Inferior parietal cortex (tissue), 1 donor: Measurements from ENCODE around the gene NUDT2.
"Not testable (repeated sequence)": the region's sequence is repeated elsewhere in the genome, so short reads cannot be mapped to it uniquely, and the experiment has no call there.

Experiments
- DNase-seq: peaks from one replicate; pipeline ENCODE4 v3.0.0-alpha.2; 2016; ENCODE audit errors: extremely low spot score

The NUDT2 gene

DNA sequence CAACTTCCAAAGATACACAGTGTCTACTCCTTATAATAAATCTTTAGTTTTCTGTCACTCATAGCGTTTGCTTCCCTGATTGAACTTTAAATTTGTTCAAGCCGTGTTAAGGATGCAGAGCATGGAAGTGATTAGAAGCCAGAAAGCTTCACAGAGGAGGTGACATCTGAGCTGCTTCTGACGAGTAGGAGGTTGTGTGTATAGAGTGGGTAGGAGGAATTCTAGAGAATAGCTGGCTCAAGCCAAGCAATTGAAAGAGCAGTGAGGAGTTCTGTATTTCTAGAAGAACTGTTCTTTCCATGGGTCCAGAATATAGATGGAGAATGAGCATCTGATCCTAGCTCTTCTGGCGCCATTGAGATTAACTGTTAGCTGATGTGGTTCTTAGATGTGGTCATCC is 6.0 kb downstream of the NUDT2 start:
- peak; percentile 38 for DNase-seq

DNA sequence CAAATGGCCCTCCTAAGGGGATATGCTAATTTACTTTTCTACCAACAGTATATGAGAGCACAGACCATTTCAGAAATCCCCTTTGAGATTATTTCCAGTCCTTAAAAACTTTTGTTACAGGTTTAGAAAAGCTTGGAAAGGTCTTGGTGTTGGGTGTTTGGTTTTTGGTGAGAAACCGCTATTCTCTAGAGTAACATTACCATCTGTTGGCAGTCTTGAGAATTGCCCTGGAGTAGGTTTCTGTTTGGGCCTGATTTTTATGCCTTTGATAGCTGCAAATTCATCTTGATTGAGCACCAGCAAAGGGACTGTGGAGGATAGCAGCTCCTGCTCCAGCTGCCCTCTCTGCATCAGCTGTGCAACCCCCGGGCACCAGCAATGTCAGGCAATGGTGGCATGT is 8.0 kb downstream of the NUDT2 start:
- DNase-seq, result no peak

DNA sequence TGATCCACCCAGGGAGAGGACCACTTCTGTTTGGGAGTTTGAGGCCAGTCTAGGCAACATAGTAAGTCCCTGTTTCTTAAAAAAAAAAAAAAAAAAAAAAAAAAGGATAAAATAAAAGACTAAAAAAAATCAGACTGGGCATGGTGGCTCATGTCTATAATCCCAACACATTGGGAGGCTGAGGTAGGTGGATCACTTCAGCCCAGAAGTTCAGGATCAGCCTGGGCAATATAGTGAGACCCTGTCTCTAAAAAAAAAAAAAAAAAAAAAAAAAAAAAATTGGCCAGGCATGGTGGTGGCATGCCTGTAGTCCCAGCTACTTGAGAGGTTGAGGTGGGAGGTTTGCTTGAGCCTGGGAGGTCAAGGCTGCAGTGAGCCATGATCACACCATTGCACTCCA is 8.7 kb downstream of the NUDT2 start:
- DNase-seq, result not testable (repeated sequence)

DNA sequence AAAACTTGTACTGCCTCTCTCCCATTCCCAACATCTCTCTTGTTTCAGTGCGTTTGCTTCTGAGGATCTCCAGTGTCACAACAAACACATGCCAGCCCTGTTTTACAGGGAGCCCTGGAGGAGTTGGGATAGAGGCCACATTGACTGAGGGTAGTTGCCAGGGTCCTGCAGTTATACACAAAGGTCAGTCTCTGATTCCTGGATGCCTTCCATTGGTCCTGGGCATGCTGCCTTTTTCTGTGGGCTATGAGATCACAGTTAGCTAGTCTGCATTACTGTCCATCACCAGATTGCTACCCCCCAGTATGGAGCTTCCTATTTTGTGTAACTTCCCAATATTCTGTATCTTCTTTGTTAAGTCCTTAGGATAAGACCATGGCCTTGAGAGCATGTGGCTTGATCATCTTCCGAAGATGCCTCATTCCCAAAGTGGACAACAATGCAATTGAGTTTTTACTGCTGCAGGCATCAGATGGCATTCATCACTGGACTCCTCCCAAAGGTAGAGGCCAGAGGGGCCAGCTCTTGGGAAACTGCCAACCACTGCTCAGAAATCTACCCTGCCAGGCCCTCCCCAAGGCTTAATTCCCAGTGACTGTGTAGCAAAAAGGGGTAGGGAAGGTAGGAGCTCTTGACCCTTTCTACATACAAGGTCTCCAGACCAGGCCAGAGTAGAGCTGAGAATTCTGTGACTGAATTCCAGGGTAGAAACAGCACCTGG is 9.5 kb downstream of the NUDT2 start:
- DNase-seq, result peak; percentile 43

DNA sequence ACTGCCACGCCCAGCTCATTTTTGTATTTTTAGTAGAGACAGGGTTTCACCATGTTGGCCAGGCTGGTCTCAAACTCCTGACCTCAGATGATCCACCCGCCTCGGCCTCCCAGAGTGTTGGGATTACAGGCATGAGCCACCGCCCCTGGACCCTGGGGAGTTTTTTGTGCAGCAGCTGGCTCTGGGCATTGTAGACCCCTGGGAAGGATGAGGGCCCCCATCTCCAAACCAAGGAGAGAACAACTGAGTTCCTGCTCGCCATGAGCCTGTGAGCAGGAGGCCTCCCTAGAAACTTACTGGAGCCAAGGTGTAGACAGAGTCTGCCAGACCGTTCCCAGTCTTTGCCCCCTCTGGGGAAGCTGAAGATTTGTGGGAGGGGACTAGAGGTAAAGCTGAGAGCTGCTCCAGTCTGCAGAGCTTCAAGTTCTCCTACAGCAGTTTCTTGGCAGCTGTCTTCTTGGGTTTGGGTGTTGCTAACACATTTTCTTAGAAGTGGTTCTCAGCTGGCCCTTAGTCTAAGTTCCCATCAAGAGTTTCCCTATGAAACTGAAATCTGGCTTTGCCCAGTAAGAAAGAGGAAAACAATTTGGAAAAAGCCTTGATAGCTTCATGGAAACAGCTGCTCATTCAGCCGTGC is 12.4 kb downstream of the NUDT2 start:
- no peak for DNase-seq

DNA sequence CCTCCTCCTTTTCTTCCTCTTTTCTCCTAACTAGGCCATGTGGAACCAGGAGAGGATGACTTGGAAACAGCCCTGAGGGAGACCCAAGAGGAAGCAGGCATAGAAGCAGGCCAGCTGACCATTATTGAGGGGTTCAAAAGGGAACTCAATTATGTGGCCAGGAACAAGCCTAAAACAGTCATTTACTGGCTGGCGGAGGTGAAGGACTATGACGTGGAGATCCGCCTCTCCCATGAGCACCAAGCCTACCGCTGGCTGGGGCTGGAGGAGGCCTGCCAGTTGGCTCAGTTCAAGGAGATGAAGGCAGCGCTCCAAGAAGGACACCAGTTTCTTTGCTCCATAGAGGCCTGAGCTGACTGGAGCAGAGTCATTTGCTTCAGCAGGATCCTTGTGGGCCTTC is 13.7 kb downstream of the NUDT2 start:
- DNase-seq, result no peak

DNA sequence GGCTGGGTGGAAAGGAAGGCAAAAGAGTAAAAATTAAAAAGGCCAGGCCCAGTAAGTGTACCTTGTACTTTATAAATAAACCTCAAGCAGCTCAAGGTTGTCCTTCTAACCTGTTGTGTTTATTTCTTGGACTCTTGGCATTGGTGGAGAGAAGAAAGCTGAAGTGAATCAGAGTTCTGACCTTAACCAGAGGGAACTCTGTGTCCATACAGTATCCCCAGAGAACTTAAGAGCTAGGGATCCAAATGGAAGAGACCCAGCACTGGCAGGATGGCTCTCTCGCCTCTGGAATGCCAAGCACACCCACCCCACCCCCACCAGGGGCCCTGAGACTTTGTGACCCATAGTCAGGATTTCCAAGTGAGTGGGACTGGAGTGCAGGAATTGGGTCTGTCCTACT is 14.2 kb downstream of the NUDT2 start:
- DNase-seq, result no peak

DNA sequence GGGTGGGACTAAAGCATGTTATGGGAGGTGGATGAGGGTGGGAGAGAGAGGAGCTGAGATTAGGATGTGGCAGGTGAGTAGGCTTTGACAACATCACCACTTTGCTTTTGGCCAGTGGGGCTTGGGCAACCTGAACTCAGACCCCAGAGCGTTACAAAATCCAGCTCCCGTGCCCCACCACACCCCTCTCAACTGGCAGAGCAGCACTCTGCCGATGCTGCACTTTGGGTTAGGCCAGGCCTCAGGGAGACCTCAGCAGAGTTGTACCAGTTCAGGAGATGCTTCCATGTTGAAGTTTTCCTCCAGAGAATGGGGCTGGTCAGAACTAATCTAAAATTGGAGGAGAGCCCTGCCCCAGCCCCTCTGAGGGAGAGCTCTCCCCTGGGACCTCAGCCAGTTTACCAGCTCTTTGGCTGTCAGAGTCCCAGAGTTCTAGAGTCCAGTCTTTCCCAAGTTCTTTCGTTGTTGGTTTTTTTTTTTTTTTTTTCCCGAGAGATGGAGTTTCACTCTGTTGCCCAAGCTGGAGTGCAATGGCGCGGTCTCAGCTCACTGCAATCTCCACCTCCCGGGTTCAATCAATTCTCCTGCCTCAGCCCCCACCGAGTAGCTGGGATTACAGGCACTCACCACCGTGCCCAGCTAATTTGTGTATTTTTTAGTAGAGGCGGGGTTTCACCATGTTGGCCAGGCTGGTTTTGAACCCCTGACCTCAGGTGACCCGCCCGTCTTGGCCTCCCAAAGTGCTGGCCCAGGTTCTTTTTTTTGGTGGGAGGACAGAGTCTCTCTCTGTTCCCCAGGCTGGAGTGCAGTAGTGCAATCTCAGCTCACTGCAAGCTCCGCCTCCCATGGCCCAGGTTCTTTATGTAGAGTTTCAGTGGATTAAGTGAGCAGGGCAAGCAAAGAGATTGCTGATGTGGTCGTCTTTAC is 17.8 kb downstream of the NUDT2 start:
- no peak for DNase-seq

DNA sequence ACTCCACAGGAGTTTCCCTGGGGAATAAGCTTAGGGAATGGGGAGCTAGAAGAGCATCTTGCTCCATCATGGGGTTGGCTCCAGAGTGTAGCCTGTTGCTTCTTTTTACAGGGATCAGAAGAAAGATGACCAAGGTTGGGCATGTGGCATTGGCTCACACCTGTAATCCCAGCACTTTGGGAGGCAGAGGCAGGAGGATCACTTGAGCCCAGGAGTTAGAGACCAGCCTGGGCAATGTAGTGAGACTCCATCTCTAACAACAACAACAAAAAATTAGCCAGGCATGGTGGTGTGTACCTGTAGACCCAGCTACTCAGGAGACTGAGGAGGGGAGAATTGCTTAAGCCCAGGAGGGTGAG is 18.4 kb downstream of the NUDT2 start:
- no peak for DNase-seq

DNA sequence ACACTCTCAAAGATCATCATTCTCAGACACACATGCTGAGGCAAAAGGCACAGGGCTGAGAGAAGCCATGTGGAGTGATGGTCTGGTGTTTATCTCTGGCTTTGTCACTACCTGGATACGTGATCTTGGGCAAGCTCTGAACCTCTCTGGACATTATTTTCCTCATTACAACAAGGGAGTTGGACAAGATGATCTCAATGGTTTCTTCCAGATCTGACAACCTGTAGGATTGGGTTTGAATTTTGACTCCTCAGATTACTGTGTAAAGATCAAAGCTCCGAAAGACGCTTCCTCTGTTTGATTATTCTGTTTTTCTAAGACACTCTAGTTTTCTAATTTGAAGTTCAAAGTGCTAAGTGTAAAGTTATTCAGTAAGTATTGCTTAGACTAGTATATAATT is 20.0 kb downstream of the NUDT2 start:
- DNase-seq, result no peak

DNA sequence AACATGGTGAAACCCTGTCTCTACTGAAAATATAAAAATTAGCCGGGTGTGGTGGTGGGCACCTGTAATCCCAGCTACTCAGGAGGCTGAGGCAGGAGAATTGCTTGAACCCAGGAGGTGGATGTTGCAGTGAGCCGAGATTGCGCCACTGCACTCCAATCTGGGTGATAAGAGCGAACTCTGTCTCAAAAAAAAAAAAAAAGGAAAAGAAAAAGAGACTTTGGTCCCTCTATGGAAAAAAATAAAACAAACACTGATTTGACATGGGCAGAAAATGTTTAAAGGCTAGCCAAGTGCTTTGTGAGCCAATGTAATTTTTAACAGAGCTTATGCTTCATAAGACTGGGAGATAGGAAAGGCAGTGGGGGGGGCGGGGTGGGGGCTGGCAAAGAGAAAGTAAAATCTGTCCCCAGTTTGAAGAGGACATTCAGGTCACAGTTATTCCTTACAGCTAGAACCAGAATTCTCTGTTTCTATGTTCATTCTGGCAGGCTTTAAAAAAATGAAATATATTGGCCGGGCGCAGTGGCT is 22.8 kb downstream of the NUDT2 start:
- not testable (repeated sequence) for DNase-seq

DNA sequence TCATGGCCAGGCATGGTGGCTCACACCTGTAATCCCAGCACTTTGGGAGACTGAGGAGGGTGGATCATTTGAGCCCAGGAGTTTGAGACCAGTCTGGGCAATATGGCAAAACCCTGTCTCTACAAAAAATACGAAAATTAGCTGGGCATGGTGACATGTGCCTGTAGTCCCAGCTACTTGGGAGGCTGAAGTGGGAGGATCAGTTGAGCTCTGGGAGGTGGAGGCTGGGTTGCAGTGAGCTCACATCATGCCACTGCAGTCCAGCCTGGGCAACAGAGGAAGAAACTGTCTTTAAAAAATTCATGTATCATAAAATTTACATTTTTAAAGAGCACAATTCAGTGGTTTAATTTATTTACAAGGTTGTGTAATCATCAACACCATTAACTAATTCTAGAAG is 23.6 kb downstream of the NUDT2 start:
- DNase-seq, result not testable (repeated sequence)

DNA sequence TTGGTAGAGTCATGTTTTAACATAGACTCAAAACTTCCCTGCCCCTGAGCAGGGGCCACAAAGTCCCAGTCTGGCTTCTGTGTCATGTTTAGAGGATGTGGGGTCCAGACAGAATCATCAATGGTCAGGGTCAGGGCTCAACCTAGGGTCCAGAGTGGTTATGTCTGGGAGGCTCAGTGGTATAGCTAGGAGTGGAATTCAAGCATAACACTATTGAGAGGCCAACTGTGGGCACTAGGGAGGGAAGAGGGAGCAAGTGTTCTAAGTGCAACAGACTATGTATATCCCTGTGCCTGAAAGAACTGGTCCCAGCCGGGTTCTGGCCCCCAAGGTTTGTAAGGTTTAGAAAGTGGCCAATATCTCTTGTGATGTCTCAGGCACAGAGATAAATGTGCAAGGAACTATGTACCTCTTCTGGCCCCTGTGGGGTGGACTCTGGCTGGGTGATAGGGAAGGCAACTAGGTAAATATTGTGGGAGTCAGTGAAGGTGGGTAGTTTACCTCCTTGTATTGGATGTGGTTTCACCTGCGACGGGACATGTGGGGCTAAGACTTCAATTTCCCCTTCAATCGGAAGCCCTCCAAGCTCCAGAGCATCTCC is 33.3 kb downstream of the NUDT2 start:
- DNase-seq, result no peak

DNA sequence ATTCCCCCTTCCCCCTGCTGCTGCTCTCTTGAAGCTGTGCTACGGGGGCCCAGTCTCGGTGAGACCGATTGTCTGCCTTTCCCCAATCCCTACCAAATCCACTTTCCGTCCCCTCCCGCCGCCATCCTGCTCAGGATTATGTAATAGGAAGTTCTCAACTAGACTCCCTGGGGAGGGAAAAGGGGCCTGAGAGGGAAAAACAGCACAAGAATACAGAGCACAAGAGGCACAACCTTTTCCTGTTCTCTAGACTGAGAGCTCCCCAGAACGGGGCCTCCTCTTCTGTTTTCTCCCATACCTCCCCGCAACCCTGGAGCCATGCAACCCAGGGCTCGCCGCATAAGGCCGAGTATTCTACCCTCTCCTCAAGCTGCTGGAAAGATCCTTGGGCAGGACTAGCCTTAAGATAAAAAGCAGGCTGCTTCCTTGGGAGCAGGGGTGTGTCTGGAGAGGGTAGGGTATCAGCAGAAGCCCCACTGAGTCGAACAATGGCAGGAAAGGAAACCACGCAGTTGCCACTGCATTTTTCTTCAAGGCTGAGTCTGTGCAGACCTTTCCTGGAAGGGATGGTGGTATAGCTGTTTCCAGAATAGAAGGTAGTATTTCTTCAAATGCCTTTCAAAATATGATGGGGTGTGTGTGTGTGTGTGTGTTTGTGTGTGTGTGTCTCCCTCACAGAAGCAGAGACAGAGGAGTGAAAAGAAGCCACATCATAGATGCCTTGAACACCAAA is 34.4 kb downstream of the NUDT2 start:
- DNase-seq, result no peak

DNA sequence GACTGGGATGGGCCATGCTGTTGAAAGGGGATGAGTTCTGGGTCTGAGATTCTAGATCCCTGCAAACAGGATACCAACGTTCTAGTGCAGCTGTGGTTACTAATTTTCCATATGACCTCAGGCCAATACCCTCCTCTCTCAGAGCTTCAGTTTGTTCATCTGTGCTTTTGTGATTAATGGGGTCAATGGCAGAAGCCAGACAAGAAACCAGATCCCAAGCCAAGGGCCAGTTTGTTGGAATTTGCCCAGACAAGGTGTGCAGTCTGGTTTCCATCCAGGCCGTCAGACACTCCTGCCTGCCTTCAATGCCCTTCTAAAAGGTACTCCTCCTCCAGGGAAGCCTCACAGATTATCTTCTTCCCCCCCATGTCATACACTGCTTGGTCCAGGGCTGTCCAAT is 35.9 kb downstream of the NUDT2 start:
- no peak for DNase-seq

DNA sequence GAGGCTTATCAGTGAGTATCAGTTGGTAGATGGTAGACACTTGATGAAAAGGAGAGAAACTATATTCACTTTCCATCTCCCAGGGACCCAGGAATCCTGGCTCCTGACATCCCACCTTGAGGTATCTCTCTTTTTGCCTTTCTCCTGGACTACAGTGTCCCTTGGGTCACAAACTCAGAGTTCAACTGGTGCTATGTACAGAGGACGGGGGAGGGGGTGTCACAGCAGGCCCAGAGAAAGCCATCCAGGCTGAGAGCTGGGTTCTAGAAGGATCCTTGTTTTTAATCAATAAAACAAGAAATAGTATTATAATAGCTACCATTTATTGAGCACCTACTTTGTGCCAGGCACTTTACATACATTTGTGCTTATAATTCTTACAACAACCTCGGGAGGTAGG is 37.0 kb downstream of the NUDT2 start:
- DNase-seq, result no peak

DNA sequence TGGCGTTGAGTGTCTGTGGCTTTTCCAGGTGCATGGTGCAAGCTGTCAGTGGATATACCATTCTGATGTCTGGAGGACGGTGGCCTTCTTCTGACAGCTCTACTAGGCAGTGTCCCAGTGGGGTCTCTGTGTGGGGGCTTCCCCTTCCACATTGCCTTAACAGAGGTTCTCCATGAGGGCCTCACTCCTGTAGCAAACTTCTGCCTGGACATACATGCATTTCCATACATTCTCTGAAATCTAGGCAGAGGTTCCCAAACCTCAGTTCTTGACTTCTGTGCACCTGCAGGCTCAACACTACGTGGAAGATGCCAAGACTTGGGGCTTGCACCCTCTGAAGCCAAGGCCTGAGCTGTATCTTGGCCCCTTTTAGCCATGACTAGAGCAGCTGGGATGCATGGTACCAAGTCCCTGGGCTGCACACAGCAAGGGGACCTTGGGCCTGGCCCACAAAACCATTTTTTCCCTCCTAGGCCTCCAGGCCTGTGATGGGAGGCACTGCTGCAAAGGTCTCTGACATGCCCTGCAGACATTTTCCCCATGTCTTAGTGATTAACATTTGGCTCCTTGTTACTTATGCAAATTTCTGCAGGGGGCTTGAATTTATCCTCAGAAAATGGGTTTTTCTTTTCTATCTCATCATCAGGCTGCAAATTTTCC is 38.5 kb downstream of the NUDT2 start:
- DNase-seq, result not testable (repeated sequence)

DNA sequence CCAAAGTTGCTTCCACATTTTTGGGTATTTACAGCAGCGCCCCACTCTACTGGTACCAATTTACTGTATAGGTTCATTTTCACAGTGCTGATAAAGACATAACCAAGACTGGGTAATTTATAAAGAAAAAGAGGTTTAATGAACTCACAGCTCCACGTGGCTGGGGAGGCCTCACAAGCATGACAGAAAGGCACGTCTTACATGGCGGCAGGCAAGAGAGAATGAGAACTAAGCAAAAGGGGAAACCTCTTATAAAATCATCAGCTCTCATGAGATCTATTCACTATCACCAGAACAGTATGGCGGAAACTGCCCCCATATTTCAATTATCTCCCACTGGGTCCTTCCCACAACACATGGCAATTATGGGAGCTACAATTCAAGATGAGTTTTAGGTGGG is 39.4 kb downstream of the NUDT2 start:
- DNase-seq, result not testable (repeated sequence)

DNA sequence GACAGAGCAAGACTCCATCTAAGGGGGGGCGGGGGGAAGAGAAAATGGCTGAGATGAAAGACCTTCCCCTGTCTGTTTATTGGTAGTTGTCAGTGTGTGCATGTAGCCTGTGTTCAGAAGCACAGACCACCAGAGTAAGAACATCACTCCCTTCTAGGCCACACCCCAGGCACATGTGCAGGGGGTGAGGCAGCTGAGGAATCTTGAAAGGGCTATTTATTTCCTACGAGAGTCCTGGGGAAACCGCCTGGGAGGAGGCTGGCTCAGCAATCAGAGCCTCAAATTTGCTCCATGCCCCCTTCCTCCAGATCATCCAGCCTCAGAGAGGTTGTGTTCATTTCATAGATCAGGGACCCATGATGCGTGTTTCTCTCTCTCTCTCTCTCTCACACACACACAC is 40.3 kb downstream of the NUDT2 start:
- no peak for DNase-seq

DNA sequence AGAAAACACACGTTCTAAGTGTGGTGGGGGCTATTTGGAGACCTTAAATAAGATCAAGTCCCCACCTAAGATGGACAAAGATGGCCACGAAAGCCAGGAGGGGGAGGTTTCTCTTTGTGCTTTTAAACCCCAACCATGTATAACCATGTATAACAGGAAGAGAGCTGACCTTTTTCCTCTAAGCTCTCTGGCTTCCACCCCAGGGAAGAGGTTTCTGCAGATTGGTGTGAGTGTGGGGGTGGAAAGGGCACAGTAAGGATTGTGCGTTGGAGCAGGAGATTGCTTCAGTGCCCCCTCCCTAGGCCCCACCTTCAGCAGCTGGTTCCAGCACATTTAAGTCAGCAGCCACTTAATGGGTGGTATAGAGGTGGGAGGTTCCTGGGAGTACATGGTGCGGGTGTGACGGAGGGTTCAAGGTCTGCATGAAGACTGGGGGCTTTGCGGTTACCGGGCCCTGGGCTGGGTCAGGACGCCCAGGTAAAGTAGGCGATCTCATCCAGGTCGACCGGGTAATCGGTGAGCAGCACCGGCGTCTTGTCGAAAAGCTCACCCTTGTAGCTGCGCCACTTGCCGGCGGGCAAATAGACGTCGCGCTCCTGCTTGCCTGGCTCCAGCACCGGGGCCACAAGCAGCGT is 41.1 kb downstream of the NUDT2 start:
- no peak for DNase-seq
